Raji (cell line): ENCODE results near the gene DIDO1.

ENCODE experiments used
- POLR2A ChIP-seq: IDR thresholded peaks from 2 replicates; pipeline ENCODE4 v1.6.1; 2011; ENCODE audit warnings: low read depth, low read length, control low read depth; ENCODE audit not compliant: insufficient read depth

DIDO1 gene

GRCh38 chr20:62925420-62926228 is 681 bp downstream of the DIDO1 start:
- no peak; the same call in 1 of the 2 replicates for TF ChIP-seq POLR2A

DNA sequence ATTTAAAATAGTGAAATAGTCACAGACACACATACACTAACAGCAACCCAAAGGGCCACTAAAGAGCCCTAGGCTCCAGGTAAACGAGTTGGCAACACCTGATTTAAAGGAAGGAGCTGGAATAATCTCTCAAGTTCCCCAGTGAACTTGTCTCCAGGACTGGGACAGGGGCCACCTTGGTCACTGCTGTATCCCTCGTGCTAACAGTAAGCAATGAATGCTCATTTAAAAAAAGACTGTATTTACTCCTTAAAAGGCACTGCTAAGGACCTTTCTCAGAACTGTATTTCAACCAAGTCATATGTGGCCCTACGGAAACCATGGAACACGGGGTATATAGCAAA is 1.3 kb downstream of the DIDO1 start:
- TF ChIP-seq POLR2A, result no peak

- no peak for TF ChIP-seq POLR2A
Observed at GRCh38 chr20:62924442-62925075, 1.7 kb downstream of the DIDO1 start.

DNA sequence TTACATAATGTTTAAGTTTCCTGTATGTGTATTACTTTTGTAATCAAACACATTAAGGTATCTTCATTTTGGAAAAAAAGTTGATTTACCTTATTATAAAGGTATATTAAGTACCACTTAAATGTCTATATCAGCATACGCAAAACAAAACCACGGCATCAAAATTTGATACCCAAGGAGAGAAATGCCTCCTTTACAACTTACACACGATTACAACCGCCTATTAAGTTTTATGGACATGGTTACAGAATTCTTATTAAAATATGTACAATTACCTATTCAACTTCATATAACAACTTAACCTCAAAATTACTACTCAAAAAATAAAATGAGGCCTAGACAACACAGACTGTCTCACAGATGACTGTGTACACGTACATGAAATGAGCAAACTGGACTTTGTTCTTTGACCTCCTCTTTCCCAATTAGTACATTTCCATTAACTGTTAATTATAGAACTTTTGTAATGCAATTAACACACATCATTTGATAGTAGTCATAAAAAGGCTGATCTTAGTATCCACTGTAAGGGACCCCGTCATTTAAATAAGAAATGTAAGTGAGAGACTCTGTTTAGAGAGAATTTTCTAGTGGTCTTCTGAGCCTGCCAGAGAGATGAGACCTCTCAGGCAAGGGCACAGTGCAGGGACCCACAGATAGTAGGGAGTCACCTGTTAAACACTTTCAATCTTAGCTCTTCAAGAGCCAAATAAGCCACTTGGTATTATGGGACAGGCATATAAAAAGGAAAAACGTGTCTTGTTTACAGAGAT is 2.5 kb downstream of the DIDO1 start:
- no peak for TF ChIP-seq POLR2A

DNA sequence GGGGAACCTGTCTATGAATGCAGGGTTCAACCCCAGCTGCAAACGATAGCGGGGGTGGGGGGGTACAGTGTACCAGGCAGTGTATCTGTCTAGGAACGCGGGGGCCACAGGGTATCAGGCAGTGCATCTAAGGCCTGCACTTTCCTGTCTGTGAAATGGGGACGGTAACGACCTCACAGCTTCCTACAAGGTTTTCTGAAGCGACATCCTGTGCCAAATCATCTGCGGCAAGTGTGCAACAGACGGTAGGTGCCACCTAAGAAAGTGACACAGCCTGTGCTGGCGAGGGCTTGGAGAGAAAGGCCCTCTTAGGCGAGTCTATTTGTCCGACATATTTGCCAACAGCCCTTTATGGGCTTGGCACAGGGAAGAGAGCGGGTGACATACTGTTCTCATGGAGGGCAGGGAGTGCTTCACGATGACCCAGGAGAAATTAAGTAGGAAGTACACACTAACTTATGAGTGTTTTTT is 3.8 kb downstream of the DIDO1 start:
- TF ChIP-seq POLR2A, result no peak

DNA sequence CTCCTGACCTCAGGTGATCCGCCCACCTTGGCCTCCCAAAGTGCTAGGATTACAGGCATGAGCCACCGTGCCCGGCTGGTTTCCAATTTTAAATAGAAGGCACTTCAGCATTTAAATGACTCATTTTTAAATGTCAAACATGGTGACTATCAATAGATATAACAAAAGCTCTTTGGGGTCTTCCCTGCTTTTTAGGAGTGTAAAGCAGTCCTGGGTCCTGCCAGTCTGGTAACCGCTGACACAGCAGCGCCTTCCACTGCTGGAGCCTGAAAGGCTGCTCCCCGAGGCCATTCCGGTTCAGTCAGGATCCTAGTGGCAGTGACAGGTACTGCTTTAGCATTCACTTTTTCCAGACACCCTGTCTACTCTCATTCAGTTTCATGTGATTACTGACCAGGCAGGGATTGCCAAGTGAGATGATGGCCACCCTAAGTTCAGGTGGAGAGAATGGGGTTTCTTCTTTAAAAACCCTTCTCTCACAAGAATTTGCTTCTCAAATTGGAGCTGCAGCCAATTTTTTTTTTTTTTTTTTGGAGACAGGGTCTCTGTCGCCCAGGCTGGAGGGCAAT is 5.1 kb downstream of the DIDO1 start:
- no peak for TF ChIP-seq POLR2A

DNA sequence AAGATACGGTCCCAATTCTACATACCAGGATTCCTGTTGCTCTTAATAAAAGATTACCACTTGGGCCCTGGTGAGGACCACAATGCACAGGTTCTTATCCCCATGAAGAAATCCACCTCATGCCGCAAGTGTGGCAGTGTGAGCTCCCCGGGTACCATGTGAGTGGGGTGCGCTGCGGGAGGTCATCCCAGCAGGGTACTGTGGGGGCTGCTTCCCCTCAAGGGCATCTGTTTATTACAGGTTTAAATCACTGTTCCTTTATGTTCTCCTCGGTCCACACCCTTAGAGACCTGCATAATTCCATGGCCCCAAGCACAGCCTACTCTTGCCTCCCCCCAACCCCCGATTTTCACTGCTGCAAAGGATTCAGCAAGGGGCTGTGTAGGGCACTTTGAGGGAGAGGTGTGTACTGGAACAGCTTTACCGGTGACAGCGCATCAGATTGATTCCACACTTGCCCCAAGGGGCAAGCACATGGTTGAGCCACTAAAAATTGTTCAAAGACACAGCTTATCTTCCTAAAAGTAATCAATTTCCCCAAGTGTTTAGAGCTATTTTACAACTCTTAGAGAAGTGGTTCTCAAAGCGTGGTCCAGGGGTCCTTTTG is 6.2 kb downstream of the DIDO1 start:
- no peak for TF ChIP-seq POLR2A

- TF ChIP-seq POLR2A, result no peak
Observed at GRCh38 chr20:62918831-62919230, 7.5 kb downstream of the DIDO1 start.

- TF ChIP-seq POLR2A, result no peak
Observed at GRCh38 chr20:62918147-62918546, 8.2 kb downstream of the DIDO1 start.

- TF ChIP-seq POLR2A, result no peak
Observed at GRCh38 chr20:62917720-62918119, 8.6 kb downstream of the DIDO1 start.

DNA sequence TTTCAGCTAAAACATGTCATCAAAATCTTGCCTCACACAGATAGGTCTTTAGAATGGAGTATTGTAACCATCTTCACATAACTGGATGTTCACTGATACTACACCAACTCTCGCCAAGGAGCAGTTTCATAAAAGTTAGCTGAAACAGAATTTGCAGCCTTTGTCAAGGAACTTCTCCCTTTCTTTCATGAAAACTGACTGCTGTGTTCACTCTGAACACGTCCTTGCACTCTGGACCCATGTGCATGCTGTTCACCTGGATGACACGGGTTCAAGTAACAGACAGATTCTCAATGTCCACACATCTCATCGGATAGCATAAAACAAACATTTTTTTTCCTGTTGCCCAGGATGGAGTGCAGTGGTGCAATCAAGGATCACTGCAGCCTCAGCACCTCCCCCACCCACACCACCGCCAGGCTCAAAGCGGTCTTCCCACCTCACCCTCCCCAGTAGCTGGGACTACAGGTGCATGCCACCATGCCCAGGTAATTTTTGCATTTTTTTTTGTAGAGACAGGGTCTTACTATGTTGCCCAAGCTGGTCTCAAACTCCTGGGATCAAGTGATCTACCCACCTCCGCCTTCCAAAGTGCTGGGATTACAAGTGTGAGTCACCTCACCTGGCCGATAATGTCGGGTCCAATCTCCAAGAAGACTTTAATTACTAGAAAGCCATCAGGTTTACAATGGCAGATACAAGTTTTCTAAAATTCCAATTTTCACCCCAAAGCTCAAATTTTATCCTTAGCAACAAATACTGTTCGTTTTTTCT is 9.4 kb downstream of the DIDO1 start:
- TF ChIP-seq POLR2A, result no peak

DNA sequence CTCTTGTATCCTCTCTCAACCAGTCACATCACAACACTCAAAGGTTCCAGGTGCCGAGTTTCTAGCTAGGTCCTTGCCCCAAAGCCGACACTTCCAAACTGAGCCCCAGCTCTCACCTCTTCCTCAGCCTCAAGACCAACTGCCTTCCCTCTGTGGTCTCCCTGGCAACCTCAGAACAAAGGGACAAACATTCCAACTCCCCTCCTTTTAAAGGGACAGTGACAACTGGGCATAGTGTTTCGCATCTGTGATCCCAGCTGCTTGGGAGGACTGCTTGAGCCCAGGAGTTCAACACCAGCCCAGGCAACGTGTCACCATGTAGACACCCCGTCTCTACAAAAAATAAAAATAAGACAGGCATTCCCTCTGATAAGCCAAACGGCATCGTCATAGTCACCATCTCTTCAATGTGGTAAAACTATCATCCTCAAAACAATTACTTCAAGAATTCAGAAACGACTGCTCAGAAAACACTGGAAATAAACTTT is 11.3 kb downstream of the DIDO1 start:
- TF ChIP-seq POLR2A, result no peak

GRCh38 chr20:62914436-62914835 is 11.9 kb downstream of the DIDO1 start:
- no peak for TF ChIP-seq POLR2A

GRCh38 chr20:62913043-62913630 is 13.2 kb downstream of the DIDO1 start:
- no peak for TF ChIP-seq POLR2A
